HL-60 (cell line): Measurements from ENCODE around the gene ANKS1B.

ENCODE experiments used
- DNase-seq, 2 experiments: peaks; one replicate each; pipeline ENCODE4 v3.0.0-alpha.2; 2010 to 2020; ENCODE audit warnings: low read depth in 1 of 2, low spot score in 1 of 2
- H3K27ac ChIP-seq: fragments of 250-450 bp; sonication (Bioruptor Pico); replicated peaks from 2 replicates; pipeline ENCODE4 v1.5.1; 2020; ENCODE audit warnings: mild to moderate bottlenecking, moderate library complexity
- H3K27me3 ChIP-seq: fragments of 250-450 bp; sonication (Bioruptor Pico); 2 replicates; pipeline ENCODE4 v1.5.1; 2021; ENCODE audit warnings: mild to moderate bottlenecking, moderate library complexity; ENCODE audit not compliant: insufficient read depth, poor library complexity, severe bottlenecking
- H3K4me3 ChIP-seq: replicated peaks from 2 replicates; pipeline ENCODE4 v1.5.1; 2011; ENCODE audit warnings: mild to moderate bottlenecking, control low read depth, low read length; ENCODE audit not compliant: insufficient read depth
- GABPA ChIP-seq: IDR thresholded peaks from 2 replicates; pipeline ENCODE4 v1.6.1; 2012; ENCODE audit warnings: low read depth
- POLR2AphosphoS5 ChIP-seq: IDR thresholded peaks from 2 replicates; pipeline ENCODE4 v1.6.1; 2012; ENCODE audit warnings: low read depth
- SPI1 ChIP-seq: IDR thresholded peaks from 2 replicates; pipeline ENCODE4 v1.6.1; 2012; ENCODE audit warnings: low read depth, mild to moderate bottlenecking, borderline replicate concordance
- TF ChIP-seq, protein P1 (sequence below): IDR thresholded peaks from one replicate; pipeline ENCODE4 v1.5.1; 2011; ENCODE audit warnings: low read length, control low read depth, inconsistent platforms; ENCODE audit not compliant: insufficient read depth
- TF ChIP-seq, protein P2 (sequence below): IDR thresholded peaks from 2 replicates; pipeline ENCODE4 v1.6.1; 2012; ENCODE audit warnings: low read depth; ENCODE audit not compliant: insufficient replicate concordance

The ANKS1B gene

DNA sequence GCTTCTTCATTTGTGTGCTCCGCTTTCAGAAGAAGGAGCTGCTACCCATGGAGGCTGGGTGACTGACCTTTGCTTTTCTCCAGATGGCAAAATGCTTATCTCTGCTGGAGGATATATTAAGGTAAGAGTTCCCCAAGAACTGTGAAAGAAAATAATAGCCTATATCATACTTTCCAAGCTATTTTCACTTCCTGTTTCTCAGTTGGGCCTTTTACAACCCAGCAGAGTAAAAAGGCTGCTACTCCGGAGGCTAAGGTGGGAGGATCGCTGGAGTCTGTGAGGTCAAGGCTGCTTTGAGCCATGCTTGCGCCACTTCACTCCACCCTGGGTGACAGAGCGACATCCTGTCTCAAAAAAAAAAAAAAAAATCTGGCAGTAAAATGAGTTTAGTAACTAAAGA lies 1257.5 kb downstream of the ANKS1B start:
- no peak for DNase-seq
- no peaks in the 10 kb centered on the region for H3K27me3 ChIP-seq

DNA sequence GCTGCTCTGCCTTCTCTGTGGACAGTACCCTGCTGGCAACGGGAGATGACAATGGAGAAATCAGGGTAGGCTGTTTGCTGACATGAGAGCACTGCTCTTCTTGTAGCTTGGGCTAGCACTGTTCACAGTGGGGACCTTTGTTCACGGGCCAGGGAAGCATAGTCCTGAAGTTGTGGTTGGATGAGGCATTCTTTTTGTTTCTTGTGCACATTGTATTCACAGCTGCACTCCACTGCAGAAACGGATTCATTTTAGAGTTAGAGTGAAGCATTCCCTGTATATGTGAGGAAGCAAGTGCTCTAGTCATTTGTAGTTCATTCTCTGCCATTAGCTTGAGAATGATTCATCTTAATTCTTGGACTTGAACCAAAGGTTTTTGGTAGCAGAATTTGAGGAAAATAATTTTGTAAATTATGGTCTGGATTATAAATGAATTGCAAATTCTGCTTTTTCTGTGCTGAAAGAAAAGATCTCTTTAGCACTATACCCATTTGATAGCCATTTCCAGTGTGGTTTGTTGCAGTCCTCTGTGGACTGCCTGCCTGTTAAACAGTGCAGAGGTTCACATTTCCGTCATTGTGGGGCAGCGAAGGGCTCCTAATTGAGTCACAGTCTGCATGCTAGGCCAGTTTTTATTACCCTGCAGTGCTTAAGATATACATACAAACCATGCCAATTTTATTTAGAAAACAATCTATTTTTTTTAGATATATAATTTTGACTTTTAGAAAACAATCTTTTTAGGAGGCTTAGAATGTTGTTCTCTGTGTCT lies 1259.1 kb downstream of the ANKS1B start:
- peak; percentile 30 to 45 for DNase-seq
- Histone ChIP-seq H3K27me3 (no peaks in the 10 kb centered on the region), H3K4me3 (no peak overlapping the region), H3K27ac (no peak overlapping the region)
- TF ChIP-seq, protein P1, sequence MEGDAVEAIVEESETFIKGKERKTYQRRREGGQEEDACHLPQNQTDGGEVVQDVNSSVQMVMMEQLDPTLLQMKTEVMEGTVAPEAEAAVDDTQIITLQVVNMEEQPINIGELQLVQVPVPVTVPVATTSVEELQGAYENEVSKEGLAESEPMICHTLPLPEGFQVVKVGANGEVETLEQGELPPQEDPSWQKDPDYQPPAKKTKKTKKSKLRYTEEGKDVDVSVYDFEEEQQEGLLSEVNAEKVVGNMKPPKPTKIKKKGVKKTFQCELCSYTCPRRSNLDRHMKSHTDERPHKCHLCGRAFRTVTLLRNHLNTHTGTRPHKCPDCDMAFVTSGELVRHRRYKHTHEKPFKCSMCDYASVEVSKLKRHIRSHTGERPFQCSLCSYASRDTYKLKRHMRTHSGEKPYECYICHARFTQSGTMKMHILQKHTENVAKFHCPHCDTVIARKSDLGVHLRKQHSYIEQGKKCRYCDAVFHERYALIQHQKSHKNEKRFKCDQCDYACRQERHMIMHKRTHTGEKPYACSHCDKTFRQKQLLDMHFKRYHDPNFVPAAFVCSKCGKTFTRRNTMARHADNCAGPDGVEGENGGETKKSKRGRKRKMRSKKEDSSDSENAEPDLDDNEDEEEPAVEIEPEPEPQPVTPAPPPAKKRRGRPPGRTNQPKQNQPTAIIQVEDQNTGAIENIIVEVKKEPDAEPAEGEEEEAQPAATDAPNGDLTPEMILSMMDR, result peak; percentile 18
- no peak for TF ChIP-seq GABPA

More for the DNA sequence above, 1257.5 kb downstream of the ANKS1B start:
- H3K27ac ChIP-seq, result no peak overlapping the region
- TF ChIP-seq, protein P1, result no peak
- TF ChIP-seq POLR2AphosphoS5 (no peak), SPI1 (peak; percentile 55), GABPA (no peak)
- TF ChIP-seq, protein P2, sequence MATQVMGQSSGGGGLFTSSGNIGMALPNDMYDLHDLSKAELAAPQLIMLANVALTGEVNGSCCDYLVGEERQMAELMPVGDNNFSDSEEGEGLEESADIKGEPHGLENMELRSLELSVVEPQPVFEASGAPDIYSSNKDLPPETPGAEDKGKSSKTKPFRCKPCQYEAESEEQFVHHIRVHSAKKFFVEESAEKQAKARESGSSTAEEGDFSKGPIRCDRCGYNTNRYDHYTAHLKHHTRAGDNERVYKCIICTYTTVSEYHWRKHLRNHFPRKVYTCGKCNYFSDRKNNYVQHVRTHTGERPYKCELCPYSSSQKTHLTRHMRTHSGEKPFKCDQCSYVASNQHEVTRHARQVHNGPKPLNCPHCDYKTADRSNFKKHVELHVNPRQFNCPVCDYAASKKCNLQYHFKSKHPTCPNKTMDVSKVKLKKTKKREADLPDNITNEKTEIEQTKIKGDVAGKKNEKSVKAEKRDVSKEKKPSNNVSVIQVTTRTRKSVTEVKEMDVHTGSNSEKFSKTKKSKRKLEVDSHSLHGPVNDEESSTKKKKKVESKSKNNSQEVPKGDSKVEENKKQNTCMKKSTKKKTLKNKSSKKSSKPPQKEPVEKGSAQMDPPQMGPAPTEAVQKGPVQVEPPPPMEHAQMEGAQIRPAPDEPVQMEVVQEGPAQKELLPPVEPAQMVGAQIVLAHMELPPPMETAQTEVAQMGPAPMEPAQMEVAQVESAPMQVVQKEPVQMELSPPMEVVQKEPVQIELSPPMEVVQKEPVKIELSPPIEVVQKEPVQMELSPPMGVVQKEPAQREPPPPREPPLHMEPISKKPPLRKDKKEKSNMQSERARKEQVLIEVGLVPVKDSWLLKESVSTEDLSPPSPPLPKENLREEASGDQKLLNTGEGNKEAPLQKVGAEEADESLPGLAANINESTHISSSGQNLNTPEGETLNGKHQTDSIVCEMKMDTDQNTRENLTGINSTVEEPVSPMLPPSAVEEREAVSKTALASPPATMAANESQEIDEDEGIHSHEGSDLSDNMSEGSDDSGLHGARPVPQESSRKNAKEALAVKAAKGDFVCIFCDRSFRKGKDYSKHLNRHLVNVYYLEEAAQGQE, result no peak
- H3K4me3 ChIP-seq, result no peak overlapping the region

DNA sequence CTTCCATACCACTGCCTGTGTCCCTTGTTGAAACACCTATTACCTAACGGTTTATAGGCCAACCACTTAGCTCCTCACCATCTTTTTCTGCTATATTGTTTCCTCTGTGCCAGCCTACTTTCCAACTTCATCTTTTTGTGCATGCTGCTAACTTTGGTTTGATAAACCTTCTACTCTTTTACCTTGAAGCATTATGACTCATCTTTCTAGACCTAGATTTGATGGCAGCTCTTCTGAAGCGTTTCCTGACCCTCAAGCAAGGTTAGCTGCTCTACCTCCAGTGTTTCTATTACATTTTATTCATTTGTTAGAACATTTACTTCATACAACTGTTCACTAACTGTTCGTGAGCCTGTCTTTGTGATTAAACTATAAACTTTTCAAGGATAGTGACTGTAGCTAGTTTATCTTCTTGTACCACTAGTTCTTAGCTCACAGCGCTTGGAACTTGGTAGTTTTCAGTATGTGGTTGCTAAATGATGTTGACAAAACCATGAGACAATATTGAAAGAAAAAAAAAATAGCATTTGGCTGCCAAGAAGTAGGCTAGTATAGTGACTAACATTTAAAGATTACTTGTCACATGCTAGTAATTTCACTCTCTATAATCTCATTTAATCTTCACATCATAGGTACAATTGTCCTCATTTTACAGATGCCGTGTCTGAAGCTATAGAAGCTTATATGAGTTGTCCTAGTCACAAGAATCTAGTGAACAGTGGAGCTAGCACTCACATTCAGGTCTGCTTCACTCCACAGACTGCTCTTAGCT lies 1260.2 kb downstream of the ANKS1B start:
- Histone ChIP-seq H3K27ac (no peak overlapping the region), H3K27me3 (no peaks in the 10 kb centered on the region), H3K4me3 (no peak overlapping the region)
- DNase-seq, result no peak
- no peak for TF ChIP-seq POLR2AphosphoS5
- no peak for TF ChIP-seq GABPA
- TF ChIP-seq SPI1, result no peak
- TF ChIP-seq, protein P1, result no peak
- TF ChIP-seq, protein P2, result no peak
